ENCODE measurements around the gene OR10X1.

OR10X1 gene

GRCh38 chr1:158579733-158580132 lies at the start of gene OR10X1:
TSS of gene OR10X1 (minus strand) at chr1:158579899. CDS start at chr1:158579899, 0 bp downstream.
- no peak for DNase-seq (ENCODE audit: low read depth, low spot score)

- no peak for DNase-seq (ENCODE audit: low read depth, low spot score)
Observed at GRCh38 chr1:158613764-158614163, 34.1 kb upstream of the OR10X1 start.

- DNase-seq (ENCODE audit: low read depth, low spot score), result no peak
Observed at GRCh38 chr1:158611916-158612315, 32.2 kb upstream of the OR10X1 start.

GRCh38 chr1:158607296-158607695 lies 27.6 kb upstream of the OR10X1 start:
- DNase-seq (ENCODE audit: low read depth, low spot score), result no peak

- DNase-seq (ENCODE audit: low read depth, low spot score), result no peak
Observed at GRCh38 chr1:158604968-158605367, 25.3 kb upstream of the OR10X1 start, which contains the start of gene OR10Z1. TSS of gene OR10Z1 (plus strand) at chr1:158605268. CDS start at chr1:158606439, 1,171 bp downstream.

GRCh38 chr1:158600735-158601134 lies 21.0 kb upstream of the OR10X1 start:
- DNase-seq (ENCODE audit: low read depth, low spot score), result no peak

- no peak for DNase-seq (ENCODE audit: low read depth, low spot score)
Observed at GRCh38 chr1:158586942-158587341, 7.2 kb upstream of the OR10X1 start.

GRCh38 chr1:158583962-158584361 lies 4.3 kb upstream of the OR10X1 start:
- no peak for DNase-seq (ENCODE audit: low read depth, low spot score)

GRCh38 chr1:158577561-158577960 lies 2.1 kb downstream of the OR10X1 start:
- no peak for DNase-seq (ENCODE audit: low read depth, low spot score)

GRCh38 chr1:158572226-158572625 lies 7.5 kb downstream of the OR10X1 start:
- DNase-seq (ENCODE audit: low read depth, low spot score), result no peak

GRCh38 chr1:158570480-158570879 lies 9.2 kb downstream of the OR10X1 start, which contains the start of gene OR6P1:
TSS of gene OR6P1 (minus strand) at chr1:158570580. CDS start at chr1:158563604, 6,976 bp downstream.
- no peak for DNase-seq (ENCODE audit: low read depth, low spot score)

GRCh38 chr1:158564608-158565007 lies 15.1 kb downstream of the OR10X1 start:
- no peak for DNase-seq (ENCODE audit: low read depth, low spot score)

GRCh38 chr1:158563853-158564252 lies 15.8 kb downstream of the OR10X1 start:
- no peak for DNase-seq (ENCODE audit: low read depth, low spot score)

- DNase-seq (ENCODE audit: low read depth, low spot score), result no peak
Observed at GRCh38 chr1:158559696-158560095, 20.0 kb downstream of the OR10X1 start.

GRCh38 chr1:158554352-158554751 lies 25.3 kb downstream of the OR10X1 start, which contains the start of gene OR6Y1:
TSS of gene OR6Y1 (minus strand) at chr1:158554405. CDS start at chr1:158548105, 6,300 bp downstream.
- no peak for DNase-seq (ENCODE audit: low read depth, low spot score)

GRCh38 chr1:158552296-158552695 lies 27.4 kb downstream of the OR10X1 start:
- no peak for DNase-seq (ENCODE audit: low read depth, low spot score)

- DNase-seq (ENCODE audit: low read depth, low spot score), result no peak
Observed at GRCh38 chr1:158547533-158547932, 32.2 kb downstream of the OR10X1 start.

- no peak for DNase-seq (ENCODE audit: low read depth, low spot score)
Observed at GRCh38 chr1:158537609-158538008, 42.1 kb downstream of the OR10X1 start.

GRCh38 chr1:158534496-158534895 lies 45.2 kb downstream of the OR10X1 start:
- DNase-seq (ENCODE audit: low read depth, low spot score), result no peak

Measured in smooth muscle cell of the brain vasculature (primary cell).